Sigmoid colon (tissue), 4 donors: ENCODE results near the gene PPP2R2C.

ENCODE experiments used
- CTCF ChIP-seq, 4 experiments: fragments of 450-650 bp in 3 of 4; fragments of 200-600 bp in 1 of 4; IDR thresholded peaks; one replicate each; pipeline ENCODE4 v1.5.1; 2016 to 2019; ENCODE audit warnings: antibody characterized with exemption in 4 of 4, mild to moderate bottlenecking in 3 of 4, moderate library complexity in 2 of 4
- EP300 ChIP-seq, 4 donors: sonication (generic); formaldehyde crosslinking; IDR thresholded peaks; one replicate each; pipeline ENCODE4 v1.6.1; 2017; ENCODE audit warnings: antibody characterized with exemption in 4 of 4
- POLR2A ChIP-seq, 2 donors: fragments of 450-650 bp; IDR thresholded peaks; one replicate each; pipeline ENCODE4 v1.6.1; 2016; ENCODE audit warnings: antibody characterized with exemption in 2 of 2, mild to moderate bottlenecking in 2 of 2, moderate library complexity in 2 of 2
- POLR2AphosphoS5 ChIP-seq, 4 donors: sonication (generic); formaldehyde crosslinking; IDR thresholded peaks; one replicate each; pipeline ENCODE4 v1.6.1; 2017; ENCODE audit warnings: antibody characterized with exemption in 4 of 4

- TF ChIP-seq POLR2A (IDR thresholded peaks at IDR 0.05): no peak
- no peak for TF ChIP-seq POLR2AphosphoS5 (IDR thresholded peaks at IDR 0.05)
- no peak for TF ChIP-seq CTCF (IDR thresholded peaks at IDR 0.05)
- no peak for TF ChIP-seq EP300 (IDR thresholded peaks at IDR 0.05)
Measured at GRCh38 chr4:6451309-6451708, 21.1 kb downstream of the PPP2R2C start.
